NAMALWA (cell line): ENCODE measurements around the gene SFMBT1.

Source experiments
- DNase-seq: peaks from one replicate; pipeline ENCODE4 v3.0.0-alpha.2; 2015; ENCODE audit warnings: low spot score

SFMBT1 gene

GRCh38 chr3:53045518-53046170, at the start of gene SFMBT1:
Gene SFMBT1, minus strand, starts transcription at chr3:53046073. Its CDS starts 76,945 bp downstream, at chr3:52969128.
- DNase-seq, result peak; percentile 33

- DNase-seq, result no peak
Measured at GRCh38 chr3:53092942-53093341, 47.1 kb upstream of the SFMBT1 start.

GRCh38 chr3:53092216-53092615, 46.3 kb upstream of the SFMBT1 start:
- no peak for DNase-seq

GRCh38 chr3:53091011-53091410, 45.1 kb upstream of the SFMBT1 start:
- no peak for DNase-seq

GRCh38 chr3:53089511-53089910, 43.6 kb upstream of the SFMBT1 start:
- DNase-seq, result no peak

- DNase-seq, result no peak
Measured at GRCh38 chr3:53085476-53085875, 39.6 kb upstream of the SFMBT1 start.

GRCh38 chr3:53084310-53085001, 38.6 kb upstream of the SFMBT1 start:
- DNase-seq, result no peak

- no peak for DNase-seq
Measured at GRCh38 chr3:53083949-53084309, 38.1 kb upstream of the SFMBT1 start.

GRCh38 chr3:53083521-53083920, 37.6 kb upstream of the SFMBT1 start:
- DNase-seq, result no peak

GRCh38 chr3:53082736-53083135, 36.9 kb upstream of the SFMBT1 start:
- DNase-seq, result no peak

GRCh38 chr3:53081318-53081717, 35.4 kb upstream of the SFMBT1 start:
- no peak for DNase-seq

GRCh38 chr3:53080612-53081205, 34.8 kb upstream of the SFMBT1 start:
- DNase-seq, result no peak

GRCh38 chr3:53079791-53080555, 34.1 kb upstream of the SFMBT1 start:
- no peak for DNase-seq

GRCh38 chr3:53079147-53079546, 33.3 kb upstream of the SFMBT1 start:
- DNase-seq, result no peak

GRCh38 chr3:53078656-53079055, 32.8 kb upstream of the SFMBT1 start:
- no peak for DNase-seq

GRCh38 chr3:53077476-53078220, 31.8 kb upstream of the SFMBT1 start:
- DNase-seq, result no peak

GRCh38 chr3:53075743-53076140, 29.9 kb upstream of the SFMBT1 start:
- DNase-seq, result no peak

- no peak for DNase-seq
Measured at GRCh38 chr3:53074761-53075742, 29.2 kb upstream of the SFMBT1 start.

- no peak for DNase-seq
Measured at GRCh38 chr3:53074366-53074696, 28.5 kb upstream of the SFMBT1 start.

GRCh38 chr3:53073553-53074365, 27.9 kb upstream of the SFMBT1 start:
- no peak for DNase-seq
